GM18499 (cell line): Measurements from ENCODE around the gene CAPN5.

Source experiments
- ATAC-seq: cut with Tn5 transposase; IDR thresholded peaks from one replicate; pipeline ENCODE4 v1.9.1; 2021; ENCODE audit warnings: moderate number of reproducible peaks; ENCODE audit not compliant: insufficient read depth, unreplicated experiment

CAPN5 gene

GRCh38 chr11:77159937-77160495 lies 93.2 kb downstream of the CAPN5 start:
- no peak for ATAC-seq

GRCh38 chr11:77163271-77163670 lies 96.5 kb downstream of the CAPN5 start:
- no peak for ATAC-seq

DNA sequence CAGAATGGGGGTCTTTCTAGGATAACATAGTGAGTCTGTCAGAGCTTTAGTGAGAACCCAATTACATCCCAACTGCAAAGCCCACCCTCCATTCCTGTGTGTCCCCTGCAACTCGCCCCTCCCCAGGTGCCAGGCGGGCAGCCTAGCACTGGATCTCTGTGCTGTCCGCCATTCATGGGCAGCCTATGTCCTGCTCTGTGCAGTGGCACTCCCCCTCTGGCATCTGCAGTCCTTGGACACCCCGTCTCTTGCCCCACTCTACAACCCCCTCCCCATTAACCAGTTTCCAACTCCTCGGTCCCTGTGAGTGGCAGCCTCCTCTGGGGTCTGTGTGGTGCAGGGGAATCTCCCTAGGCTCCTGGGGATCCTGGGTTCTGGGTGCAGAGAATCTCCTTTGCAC lies 98.3 kb downstream of the CAPN5 start:
- no peak for ATAC-seq

DNA sequence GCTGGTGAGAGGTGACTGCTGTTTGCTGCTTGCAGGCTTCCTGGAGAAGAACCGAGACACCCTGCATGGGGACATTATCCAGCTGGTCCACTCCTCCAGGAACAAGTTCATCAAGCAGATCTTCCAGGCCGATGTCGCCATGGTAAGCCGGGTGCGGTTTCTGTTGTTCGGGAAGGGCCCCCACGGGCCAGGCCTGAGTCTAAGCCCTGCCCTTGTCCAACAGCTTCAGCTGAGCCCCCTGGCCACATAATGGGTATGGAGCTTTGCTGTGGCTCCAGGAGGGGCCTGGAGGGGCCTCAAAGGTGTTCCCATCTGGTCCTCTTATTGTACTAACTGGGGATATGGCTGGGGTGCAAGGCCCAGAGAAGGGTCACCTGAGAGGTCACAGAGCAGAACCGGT lies 99.2 kb downstream of the CAPN5 start:
- ATAC-seq, result no peak

DNA sequence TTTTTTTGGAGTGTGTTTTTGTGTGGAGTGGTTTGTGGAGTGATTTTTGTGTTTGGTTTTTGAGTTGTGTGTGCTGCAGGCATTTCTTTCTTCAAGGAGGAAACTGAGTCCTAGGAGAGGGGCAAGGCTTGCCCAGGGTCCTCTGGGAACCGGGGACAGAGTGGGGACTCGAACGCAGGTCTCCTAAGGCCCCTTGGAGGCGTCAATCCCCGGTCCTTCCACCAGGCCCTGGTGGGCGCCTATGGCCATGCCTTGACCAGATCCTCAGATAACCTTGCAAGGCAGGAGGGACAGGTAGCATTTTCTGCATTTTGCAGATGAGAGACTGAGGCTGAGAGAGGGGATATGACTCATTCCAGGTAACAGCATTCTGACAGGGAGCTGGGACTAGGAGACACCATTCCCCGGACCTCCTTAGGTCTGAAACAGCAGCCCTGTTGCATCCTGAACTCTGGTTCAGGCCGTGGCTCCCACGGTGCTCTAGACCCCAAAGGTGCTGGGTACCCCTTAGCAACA lies 100.4 kb downstream of the CAPN5 start:
- ATAC-seq, result no peak

DNA sequence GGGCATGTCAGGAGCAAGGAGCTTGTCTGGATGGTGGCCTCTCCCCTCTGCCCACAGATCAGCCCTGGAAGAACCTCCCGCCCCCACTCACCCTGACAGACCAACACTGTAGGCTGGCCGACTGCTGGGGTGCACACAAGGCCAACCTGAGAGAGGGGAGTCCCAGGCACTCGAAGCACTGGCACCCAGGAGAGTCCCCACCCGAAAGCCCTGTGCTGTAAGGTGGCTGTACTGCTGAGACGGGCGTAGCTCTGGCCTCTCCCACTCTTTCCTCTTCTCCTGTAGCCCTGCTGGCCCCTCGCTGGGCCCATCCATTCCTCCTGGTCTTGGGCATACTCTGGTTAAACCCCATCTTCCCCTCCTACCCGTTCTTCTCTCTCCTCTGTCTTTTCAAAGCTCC lies 101.0 kb downstream of the CAPN5 start:
- ATAC-seq, result no peak

- ATAC-seq, result no peak
Measured at GRCh38 chr11:77170107-77170506, 103.3 kb downstream of the CAPN5 start.

DNA sequence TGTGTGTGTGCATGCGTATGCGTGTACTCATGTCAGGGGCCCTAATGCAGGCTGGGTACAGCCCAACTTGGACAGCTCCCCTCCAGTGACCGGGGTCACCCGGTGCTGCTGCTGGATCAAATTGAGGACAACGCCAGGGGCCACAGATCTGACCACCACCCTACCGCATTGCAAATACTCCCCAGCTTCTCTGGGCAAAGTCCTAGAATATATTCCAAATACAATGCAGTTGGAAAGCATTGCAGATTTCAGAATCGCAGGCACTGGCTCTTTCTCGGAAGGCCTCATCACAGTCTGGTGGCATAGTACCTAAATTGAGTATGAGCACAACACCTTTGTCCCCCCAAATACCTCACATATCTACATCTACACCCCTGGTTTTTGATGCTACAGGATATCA lies 104.5 kb downstream of the CAPN5 start:
- no peak for ATAC-seq

- no peak for ATAC-seq
Measured at GRCh38 chr11:77171885-77172665, 105.3 kb downstream of the CAPN5 start.

DNA sequence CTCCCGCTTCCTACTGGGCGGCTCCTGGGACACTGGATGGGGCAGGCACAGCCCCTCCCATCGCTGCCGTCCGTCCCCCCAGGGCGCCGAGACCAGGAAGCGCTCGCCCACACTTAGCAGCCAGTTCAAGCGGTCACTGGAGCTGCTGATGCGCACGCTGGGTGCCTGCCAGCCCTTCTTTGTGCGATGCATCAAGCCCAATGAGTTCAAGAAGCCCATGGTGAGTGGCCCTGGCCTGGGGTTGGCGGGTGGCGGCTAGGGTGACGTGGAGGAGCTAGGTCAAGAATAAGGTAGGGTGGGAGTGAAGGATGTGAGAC lies 105.9 kb downstream of the CAPN5 start:
- no peak for ATAC-seq

DNA sequence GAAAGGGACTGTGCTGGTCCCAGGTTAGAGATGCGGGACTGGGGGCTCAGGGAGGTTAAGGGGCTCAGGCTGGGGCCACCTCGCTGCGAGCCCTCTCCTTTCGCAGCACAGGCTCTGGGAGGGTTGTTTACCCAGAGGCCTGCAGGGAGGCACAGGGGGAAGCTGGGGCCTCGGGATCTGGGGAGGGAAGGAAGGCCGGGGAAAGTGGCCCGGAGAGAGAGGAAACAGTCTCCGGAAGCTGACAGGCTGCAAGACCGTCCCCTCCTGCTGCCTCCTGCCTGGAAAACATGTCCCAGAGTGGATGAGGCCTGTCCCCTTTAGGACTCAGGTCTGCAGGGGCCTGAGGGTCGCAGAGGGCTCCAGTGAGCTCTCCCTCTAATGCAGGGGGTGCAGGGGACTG lies 106.7 kb downstream of the CAPN5 start:
- no peak for ATAC-seq

GRCh38 chr11:77174559-77174958 lies 107.8 kb downstream of the CAPN5 start:
- ATAC-seq, result no peak

DNA sequence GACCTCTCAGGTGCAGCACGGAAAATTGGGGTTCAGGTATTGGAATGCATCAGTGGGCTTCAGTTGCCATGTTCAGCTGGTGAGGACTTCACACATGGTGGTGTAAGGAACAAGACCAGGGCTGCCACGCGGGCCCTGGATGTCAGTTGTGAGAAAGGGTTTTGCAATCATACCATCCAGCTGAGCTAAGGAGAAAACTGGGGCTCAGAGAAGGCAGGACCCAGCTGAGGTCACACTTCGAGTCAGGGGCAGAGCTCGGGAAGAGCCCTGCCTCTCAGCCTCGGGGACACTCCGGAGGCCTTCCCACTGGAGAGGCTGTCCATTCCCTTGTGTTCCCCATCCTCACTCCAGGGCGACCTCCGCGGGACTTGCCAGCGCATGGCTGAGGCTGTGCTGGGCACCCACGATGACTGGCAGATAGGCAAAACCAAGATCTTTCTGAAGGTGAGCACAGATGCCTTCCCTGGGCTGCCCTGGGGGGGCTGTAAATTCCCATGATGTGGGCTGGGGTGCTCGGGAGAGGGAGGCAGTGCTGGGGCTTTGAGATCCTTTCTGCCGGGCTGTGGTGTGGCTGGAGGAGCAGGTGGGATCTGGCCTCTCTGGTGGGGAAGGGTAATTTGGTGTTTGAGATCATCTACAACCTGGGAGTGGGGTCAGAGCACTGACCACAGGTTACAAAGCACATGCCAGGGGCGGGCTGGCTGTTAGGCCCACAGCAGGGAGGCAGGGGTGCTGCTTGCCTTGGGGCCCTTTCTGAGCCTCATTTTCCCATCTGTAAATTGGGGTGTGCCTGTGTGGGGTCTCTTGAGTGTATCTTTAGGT lies 108.5 kb downstream of the CAPN5 start:
- no peak for ATAC-seq
